ENCODE data around the gene PPP1R13B. TPM values are rescaled to one million over a fixed set of nuclear protein-coding genes. Genes with fewer than 3 reads are reported as not detected.

The PPP1R13B gene
- total and polyA plus RNA-seq, 12 donors: 21.6 to 124 (median 75.5) TPM

DNA sequence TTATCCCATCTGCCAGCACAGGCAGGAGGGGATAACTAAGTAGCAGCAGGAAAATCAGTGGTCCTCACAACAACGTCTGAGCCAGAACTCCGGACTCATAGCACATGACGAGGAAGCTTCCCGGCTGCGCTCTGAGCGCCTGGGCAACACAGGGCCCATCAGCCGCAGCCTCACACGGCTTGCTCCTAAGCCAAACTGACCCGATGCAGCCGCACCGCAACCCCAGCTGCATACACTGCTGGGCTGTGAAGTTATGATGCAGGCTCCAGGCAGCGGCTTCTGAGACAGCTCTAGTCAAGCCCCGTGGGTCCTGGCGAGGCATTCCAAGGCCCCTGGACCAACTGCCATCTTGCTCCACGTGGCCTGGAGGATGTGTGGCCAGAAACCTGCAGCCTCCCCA is 103.7 kb downstream of the PPP1R13B start:
- ATAC-seq (no peak), DNase-seq (no peak)
- TF ChIP-seq, protein P1, sequence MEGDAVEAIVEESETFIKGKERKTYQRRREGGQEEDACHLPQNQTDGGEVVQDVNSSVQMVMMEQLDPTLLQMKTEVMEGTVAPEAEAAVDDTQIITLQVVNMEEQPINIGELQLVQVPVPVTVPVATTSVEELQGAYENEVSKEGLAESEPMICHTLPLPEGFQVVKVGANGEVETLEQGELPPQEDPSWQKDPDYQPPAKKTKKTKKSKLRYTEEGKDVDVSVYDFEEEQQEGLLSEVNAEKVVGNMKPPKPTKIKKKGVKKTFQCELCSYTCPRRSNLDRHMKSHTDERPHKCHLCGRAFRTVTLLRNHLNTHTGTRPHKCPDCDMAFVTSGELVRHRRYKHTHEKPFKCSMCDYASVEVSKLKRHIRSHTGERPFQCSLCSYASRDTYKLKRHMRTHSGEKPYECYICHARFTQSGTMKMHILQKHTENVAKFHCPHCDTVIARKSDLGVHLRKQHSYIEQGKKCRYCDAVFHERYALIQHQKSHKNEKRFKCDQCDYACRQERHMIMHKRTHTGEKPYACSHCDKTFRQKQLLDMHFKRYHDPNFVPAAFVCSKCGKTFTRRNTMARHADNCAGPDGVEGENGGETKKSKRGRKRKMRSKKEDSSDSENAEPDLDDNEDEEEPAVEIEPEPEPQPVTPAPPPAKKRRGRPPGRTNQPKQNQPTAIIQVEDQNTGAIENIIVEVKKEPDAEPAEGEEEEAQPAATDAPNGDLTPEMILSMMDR (IDR thresholded peaks at IDR 0.05): no peak
- Histone ChIP-seq H3K4me3 (no peak overlapping the region), H3K4me1 (peaks cover 0 to 12% (median 0%) of the 10 kb centered on the region in 9 donors), H3K36me3 (peaks cover 0 to 100% (median 25%) of the 10 kb centered on the region in 9 donors), H3K9me3 (no peaks in the 10 kb centered on the region), H3K27ac (no peak overlapping the region), H3K27me3 (no peaks in the 10 kb centered on the region)
- 89 to 92% methylated on average over 15 of the region's 15 CpGs for WGBS, 2 donors
- intact Hi-C loops (cut with DNase I): no loop called here

DNA sequence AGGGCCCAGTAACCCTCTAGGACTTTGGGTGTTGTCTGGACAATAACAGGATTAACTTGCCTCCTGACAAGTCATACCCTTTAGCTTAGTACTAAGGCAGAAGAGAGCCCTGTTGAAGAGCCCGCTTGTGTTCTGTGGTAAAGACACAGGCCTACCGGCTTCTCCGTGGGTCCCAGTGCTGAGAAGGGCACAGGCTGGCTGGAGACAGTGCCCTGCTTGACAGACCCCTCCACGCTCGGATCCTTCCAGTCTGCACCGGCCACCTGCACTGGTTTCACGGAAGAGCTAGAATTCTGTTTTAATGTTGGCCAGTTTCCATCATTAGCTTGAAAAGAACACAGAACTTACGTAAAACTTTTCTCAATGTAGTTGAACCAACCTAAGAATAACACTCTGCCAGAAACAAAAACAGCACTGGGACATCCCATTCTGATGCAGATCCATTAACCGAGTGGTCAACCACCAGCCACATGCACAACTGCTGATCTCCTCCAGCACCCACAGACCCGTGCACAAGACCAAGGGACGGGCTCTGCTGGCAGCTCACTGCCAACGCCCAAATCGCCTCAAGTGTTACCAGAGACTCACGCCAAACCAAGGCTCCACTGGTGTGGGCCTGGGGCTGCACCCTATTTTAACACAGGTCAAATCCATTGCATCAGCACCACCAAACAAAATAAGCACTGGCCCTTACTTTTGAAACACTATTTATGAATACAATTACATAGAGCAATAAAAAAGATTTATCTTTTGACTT is 104.7 kb downstream of the PPP1R13B start:
- H3K27ac ChIP-seq: peak overlapping the region in 1 of 10 donors; percentile 26
- H3K4me1 ChIP-seq: peaks cover 0 to 12% (median 0%) of the 10 kb centered on the region in 9 donors
- H3K4me3 ChIP-seq: no peak overlapping the region
- ATAC-seq (no peak), DNase-seq (no peak)
- WGBS, 2 donors: 92 to 93% methylated on average over 14 of the region's 14 CpGs
- intact Hi-C loops (cut with DNase I): no loop called here
- H3K9me3 ChIP-seq: no peaks in the 10 kb centered on the region
- peaks cover 4 to 100% (median 22%) of the 10 kb centered on the region in 9 donors for H3K36me3 ChIP-seq
- no peaks in the 10 kb centered on the region for H3K27me3 ChIP-seq
- TF ChIP-seq, protein P1 (IDR thresholded peaks at IDR 0.05): no peak

DNA sequence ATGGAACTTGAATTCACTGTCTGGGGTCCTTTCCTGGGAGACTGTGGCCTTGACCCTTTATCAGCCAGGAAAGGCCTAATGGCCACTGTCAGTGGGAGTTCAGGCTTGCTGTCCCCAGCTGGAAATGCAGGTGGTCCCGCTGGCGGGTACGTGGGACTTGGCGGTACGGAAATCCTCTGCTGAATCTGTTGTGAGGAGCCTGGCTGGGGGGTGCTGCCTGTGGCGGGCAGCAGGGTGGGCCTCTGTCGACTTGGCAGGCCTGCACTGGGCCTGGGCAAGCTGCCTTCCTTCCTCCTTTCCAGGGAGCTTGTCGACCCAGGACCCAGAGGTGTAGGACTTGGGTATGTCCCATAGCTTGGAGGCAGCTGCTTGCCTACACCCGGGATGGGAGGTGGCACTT is 105.5 kb downstream of the PPP1R13B start:
- H3K27ac ChIP-seq: peak overlapping the region in 2 of 10 donors; percentile 8 to 26

DNA sequence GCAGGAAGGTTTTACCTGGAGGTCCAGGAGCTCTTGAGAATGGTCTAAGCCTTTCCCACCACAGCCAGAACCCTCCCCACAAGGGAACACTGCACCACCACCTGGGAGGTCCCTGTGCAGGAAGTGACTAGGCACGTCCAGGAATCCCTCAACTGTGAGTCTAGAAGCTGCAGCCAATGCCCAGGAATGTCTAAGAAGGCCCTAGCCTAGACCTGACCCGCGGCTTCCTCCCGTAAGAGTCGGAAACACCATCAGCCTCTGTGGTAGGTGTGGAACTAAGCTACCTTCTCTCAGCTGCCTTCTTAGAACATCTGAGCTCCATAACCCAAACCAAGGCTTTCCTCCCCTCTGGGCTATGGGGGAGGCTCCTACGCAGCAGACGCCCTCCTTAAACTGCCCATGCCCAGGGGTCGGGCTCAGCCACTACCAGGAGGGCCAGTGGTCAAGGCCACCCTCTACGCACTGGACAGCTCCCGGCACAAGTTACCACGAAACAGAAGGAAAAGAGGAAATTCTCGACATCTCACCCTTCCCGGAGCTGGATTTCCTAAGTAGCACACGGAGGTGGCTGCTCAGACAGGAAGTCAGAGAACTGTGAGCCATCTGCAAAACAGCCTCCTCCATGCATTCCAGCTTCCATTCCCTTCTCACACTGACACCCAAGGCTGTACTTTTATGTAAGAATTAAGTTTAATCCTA is 106.2 kb downstream of the PPP1R13B start:
- Histone ChIP-seq H3K36me3 (peaks cover 3 to 100% (median 29%) of the 10 kb centered on the region in 9 donors), H3K4me3 (no peak overlapping the region), H3K9me3 (no peaks in the 10 kb centered on the region), H3K27ac (peak overlapping the region in 2 of 10 donors; percentile 8 to 26), H3K4me1 (peaks cover under 1 to 20% (median 10%) of the 10 kb centered on the region in 9 donors), H3K27me3 (no peaks in the 10 kb centered on the region)
- intact Hi-C loops (cut with DNase I): no loop called here
- DNase-seq: no peak
- TF ChIP-seq, protein P1 (IDR thresholded peaks at IDR 0.05): no peak
- WGBS, 2 donors: 67 to 71% methylated on average over 14 of the region's 14 CpGs
- no peak for ATAC-seq

More for the DNA sequence above, 105.5 kb downstream of the PPP1R13B start:
- DNase-seq (no peak), ATAC-seq (no peak)
- TF ChIP-seq, protein P1 (IDR thresholded peaks at IDR 0.05): no peak
- Histone ChIP-seq H3K36me3 (peaks cover 4 to 100% (median 28%) of the 10 kb centered on the region in 9 donors), H3K4me1 (peaks cover 0 to 13% (median 3%) of the 10 kb centered on the region in 9 donors), H3K4me3 (no peak overlapping the region), H3K27me3 (no peaks in the 10 kb centered on the region), H3K9me3 (no peaks in the 10 kb centered on the region)
- intact Hi-C loops (cut with DNase I): no loop called here
- WGBS, 2 donors: 75 to 78% methylated on average over 9 of the region's 9 CpGs
